T-cell (primary cell): ENCODE results near the gene ZNF792. TPM values are rescaled to one million over a fixed set of nuclear protein-coding genes. Genes with fewer than 3 reads are reported as not detected.

Experiments used
- ATAC-seq, 4 experiments: fragments of 200-7000 bp in 3 of 4; fragments of 150-1000 bp in 1 of 4; cut with Tn5 transposase; replicated peaks in 1 of 4; 1 replicate in 3 of 4; 2 replicates in 1 of 4; pipeline ENCODE4 v1.10.0; 2021; ENCODE audit warnings: moderate library complexity in 3 of 4, mild to moderate bottlenecking in 2 of 4, moderate number of reproducible peaks in 1 of 4
- CTCF ChIA-PET, 2 donors: fragments of 300-600 bp; sonication (Branson Sonifier 250); formaldehyde crosslinking; loops; one replicate each; lab custom pipeline; 2022; ENCODE audit warnings: antibody characterized with exemption in 2 of 2; lab: Charles Lee
- POLR2A ChIA-PET, 2 donors: fragments of 300-600 bp; sonication (Branson Sonifier 250); formaldehyde crosslinking; loops; one replicate each; lab custom pipeline; 2022; ENCODE audit warnings: antibody characterized with exemption in 2 of 2; lab: Charles Lee
- DNase-seq, 35 experiments: peaks; one replicate each; pipeline versions ENCODE4 v3.0.0 to v3.0.0-alpha.2; 2013 to 2023
- H3K27ac ChIP-seq: one replicate; pipeline ENCODE4 v1.5.1; 2013; ENCODE audit warnings: low read length
- H3K27me3 ChIP-seq, 2 experiments: replicated peaks in 1 of 2; 1 replicate in 1 of 2; 2 replicates in 1 of 2; pipeline versions ENCODE4 v1.6.1 to v1.7.0; 2013; ENCODE audit warnings: low read length in 1 of 2, mixed read lengths in 1 of 2; ENCODE audit not compliant: control insufficient read depth in 2 of 2, insufficient read depth in 2 of 2; ENCODE audit errors: extremely low read depth in 1 of 2
- H3K36me3 ChIP-seq, 2 donors: 1 replicate in 1 of 2; 2 replicates in 1 of 2; pipeline versions ENCODE4 v1.6.1 to v1.7.0; 2013; ENCODE audit warnings: low read length in 1 of 2; ENCODE audit not compliant: control insufficient read depth in 2 of 2, insufficient read depth in 1 of 2; ENCODE audit errors: extremely low read depth in 1 of 2
- H3K4me1 ChIP-seq, 2 experiments: 1 replicate in 1 of 2; 2 replicates in 1 of 2; pipeline versions ENCODE4 v1.6.1 to v1.7.0; 2013; ENCODE audit warnings: low read length in 2 of 2, mixed read lengths in 1 of 2; ENCODE audit not compliant: insufficient read depth in 2 of 2, control insufficient read depth in 1 of 2; ENCODE audit errors: extremely low read depth in 1 of 2
- H3K4me3 ChIP-seq, 2 donors: 1 replicate in 1 of 2; 2 replicates in 1 of 2; pipeline versions ENCODE4 v1.5.1 to v1.7.0; 2013; ENCODE audit warnings: mild to moderate bottlenecking in 2 of 2, low read length in 1 of 2, moderate library complexity in 1 of 2; ENCODE audit not compliant: control insufficient read depth in 1 of 2; ENCODE audit errors: extremely low read depth in 1 of 2
- H3K9me3 ChIP-seq: 2 replicates; pipeline ENCODE4 v1.7.0; 2013
- H3K27ac Mint-ChIP-seq, 2 donors: one replicate each; pipeline ENCODE4 v1.8.0; 2020 to 2021; ENCODE audit warnings: mild to moderate bottlenecking in 2 of 2, mixed read lengths in 2 of 2
- H3K27me3 Mint-ChIP-seq, 2 donors: one replicate each; pipeline ENCODE4 v1.8.0; 2021 to 2022; ENCODE audit warnings: mixed read lengths in 2 of 2
- H3K36me3 Mint-ChIP-seq: one replicate; pipeline ENCODE4 v1.8.0; 2021; ENCODE audit warnings: mixed read lengths
- H3K4me1 Mint-ChIP-seq, 3 donors: one replicate each; pipeline ENCODE4 v1.8.0; 2020 to 2022; ENCODE audit warnings: mixed read lengths in 3 of 3, mild to moderate bottlenecking in 1 of 3
- H3K4me3 Mint-ChIP-seq, 3 donors: one replicate each; pipeline ENCODE4 v1.8.0; 2020 to 2022; ENCODE audit warnings: mild to moderate bottlenecking in 3 of 3, mixed read lengths in 3 of 3, moderate library complexity in 3 of 3
- H3K9me3 Mint-ChIP-seq, 3 donors: one replicate each; pipeline ENCODE4 v1.8.0; 2020 to 2022; ENCODE audit warnings: mixed read lengths in 3 of 3
- WGBS: methylation state at CpG from one replicate; pipeline ENCODE4 v1.1.5; 2013; ENCODE audit warnings: missing lambda C conversion rate; ENCODE audit not compliant: insufficient coverage; 5-methylcytosine and 5-hydroxymethylcytosine counted together
- total RNA-seq, 35 experiments: library from RNA in 6 of 35; stranded (reverse) in 6 of 35; fragments of 120-200 nt in 1 of 35; gene quantifications; one replicate each; pipeline versions ENCODE4 v1.2.1 to v1.2.4 and lab custom pipeline; 2013 to 2026

Gene ZNF792
- total RNA-seq, 5 donors from 2014 or later (not counting 1 experiment from before 2014, with no cell fraction given), result 14.1 to 29.0 (median 26.8) TPM

- Histone ChIP-seq H3K27ac (no peak overlapping the region), H3K4me3 (no peak overlapping the region), H3K27me3 (no peaks in the 10 kb centered on the region), H3K36me3 (peaks cover 6 to 9% of the 10 kb centered on the region in 2 donors), H3K9me3 (peaks cover 23% of the 10 kb centered on the region), H3K4me1 (no peaks in the 10 kb centered on the region)
- Mint-ChIP-seq H3K27ac (no peak overlapping the region), H3K27me3 (no peaks in the 10 kb centered on the region), H3K4me1 (no peaks in the 10 kb centered on the region), H3K9me3 (peaks cover 23 to 70% (median 51%) of the 10 kb centered on the region in 3 donors), H3K36me3 (peaks cover 81% of the 10 kb centered on the region), H3K4me3 (no peak overlapping the region)
- DNase-seq (no peak), ATAC-seq (no peak)
- ChIA-PET CTCF (no interaction called here), POLR2A (interaction anchor here in 1 of 2 donors (0.7 kb wide), 1 partner anchor 1672 kb away, joined by 4 read pairs; no protein-coding TSS in a partner anchor)
Measured at GRCh38 chr19:34953092-34953491, 10.9 kb downstream of the ZNF792 start.

GRCh38 chr19:34943861-34944573 is 20.0 kb downstream of the ZNF792 start:
- H3K4me1 Mint-ChIP-seq, result no peaks in the 10 kb centered on the region
- Histone ChIP-seq H3K27ac (no peak overlapping the region), H3K27me3 (no peaks in the 10 kb centered on the region), H3K4me1 (no peaks in the 10 kb centered on the region), H3K36me3 (peaks cover 10 to 11% of the 10 kb centered on the region in 2 donors), H3K4me3 (no peak overlapping the region), H3K9me3 (peaks cover 16% of the 10 kb centered on the region)
- H3K4me3 Mint-ChIP-seq, result no peak overlapping the region
- DNase-seq (no peak), ATAC-seq (no peak)
- ChIA-PET CTCF (no interaction called here), POLR2A (no interaction called here)
- peaks cover 6 to 54% (median 41%) of the 10 kb centered on the region in 3 donors for H3K9me3 Mint-ChIP-seq
- WGBS, result 100% methylated on average over 9 of the region's 13 CpGs
- no peaks in the 10 kb centered on the region for H3K27me3 Mint-ChIP-seq
- H3K27ac Mint-ChIP-seq, result no peak overlapping the region
- peaks cover 55% of the 10 kb centered on the region for H3K36me3 Mint-ChIP-seq

- H3K36me3 Mint-ChIP-seq, result peaks cover 66% of the 10 kb centered on the region
- peaks cover 6 to 32% (median 28%) of the 10 kb centered on the region in 3 donors for H3K9me3 Mint-ChIP-seq
- 83% methylated on average over 5 of the region's 10 CpGs for WGBS
- no peak overlapping the region for H3K27ac ChIP-seq
- H3K4me3 Mint-ChIP-seq, result no peak overlapping the region
- no peak overlapping the region for H3K27ac Mint-ChIP-seq
- no peak overlapping the region for H3K4me3 ChIP-seq
- no peaks in the 10 kb centered on the region for H3K27me3 ChIP-seq
- H3K36me3 ChIP-seq, result peaks cover 10 to 29% of the 10 kb centered on the region in 2 donors
- CTCF ChIA-PET, result no interaction called here
- H3K27me3 Mint-ChIP-seq, result no peaks in the 10 kb centered on the region
- POLR2A ChIA-PET, result no interaction called here
- no peaks in the 10 kb centered on the region for H3K4me1 Mint-ChIP-seq
- DNase-seq (no peak), ATAC-seq (no peak)
- H3K9me3 ChIP-seq, result peaks cover 10% of the 10 kb centered on the region
- no peaks in the 10 kb centered on the region for H3K4me1 ChIP-seq
Measured at GRCh38 chr19:34938886-34939285, 25.1 kb downstream of the ZNF792 start.

- 98% methylated on average over 3 of the region's 4 CpGs for WGBS
- no peak overlapping the region for H3K4me3 Mint-ChIP-seq
- H3K36me3 Mint-ChIP-seq, result peaks cover 62% of the 10 kb centered on the region
- H3K4me3 ChIP-seq, result no peak overlapping the region
- H3K9me3 Mint-ChIP-seq, result peaks cover 6 to 11% (median 8%) of the 10 kb centered on the region in 3 donors
- no peak overlapping the region for H3K27ac Mint-ChIP-seq
- H3K4me1 ChIP-seq, result no peaks in the 10 kb centered on the region
- ATAC-seq, result no peak
- H3K36me3 ChIP-seq, result peaks cover 9 to 32% of the 10 kb centered on the region in 2 donors
- no peaks in the 10 kb centered on the region for H3K27me3 ChIP-seq
- no peaks in the 10 kb centered on the region for H3K4me1 Mint-ChIP-seq
- DNase-seq, result no peak
- no peaks in the 10 kb centered on the region for H3K27me3 Mint-ChIP-seq
- POLR2A ChIA-PET, result interaction anchor here in 1 of 2 donors (0.6 kb wide), 1 partner anchor 334 kb away, joined by 3 read pairs; no protein-coding TSS in a partner anchor
- no peak overlapping the region for H3K27ac ChIP-seq
- H3K9me3 ChIP-seq, result no peaks in the 10 kb centered on the region
- CTCF ChIA-PET, result no interaction called here
Measured at GRCh38 chr19:34936184-34936583, 27.8 kb downstream of the ZNF792 start.

- Mint-ChIP-seq H3K4me1 (peaks cover 5 to 19% (median 17%) of the 10 kb centered on the region in 3 donors), H3K4me3 (no peak overlapping the region), H3K27me3 (no peaks in the 10 kb centered on the region), H3K9me3 (peaks cover 4 to 6% (median 4%) of the 10 kb centered on the region in 3 donors), H3K27ac (no peak overlapping the region), H3K36me3 (peaks cover 55% of the 10 kb centered on the region)
- H3K4me1 ChIP-seq, result peaks cover 1 to 4% of the 10 kb centered on the region in 2 experiments
- no peak overlapping the region for H3K27ac ChIP-seq
- no peak for ATAC-seq
- POLR2A ChIA-PET, result no interaction called here
- no peaks in the 10 kb centered on the region for H3K27me3 ChIP-seq
- 95% methylated on average over 3 of the region's 6 CpGs for WGBS
- CTCF ChIA-PET, result no interaction called here
- H3K4me3 ChIP-seq, result no peak overlapping the region
- peaks cover 11 to 35% of the 10 kb centered on the region in 2 donors for H3K36me3 ChIP-seq
- H3K9me3 ChIP-seq, result no peaks in the 10 kb centered on the region
- no peak for DNase-seq
Measured at GRCh38 chr19:34932494-34932893, 31.5 kb downstream of the ZNF792 start.

- H3K4me1 ChIP-seq, result peaks cover 6 to 14% of the 10 kb centered on the region in 2 experiments
- Mint-ChIP-seq H3K4me1 (peaks cover 15 to 29% (median 25%) of the 10 kb centered on the region in 3 donors), H3K9me3 (no peaks in the 10 kb centered on the region), H3K27me3 (peaks cover 3 to 4% of the 10 kb centered on the region in 2 donors), H3K36me3 (peaks cover 19% of the 10 kb centered on the region), H3K27ac (peak within 1 kb of the TSS; percentile 76 to 82), H3K4me3 (peak within 1 kb of the TSS; percentile 90 to 95 (median 91))
- CTCF ChIA-PET, result no interaction called here
- POLR2A ChIA-PET, result no interaction called here
- WGBS, result under 1% methylated on average over 46 of the region's 53 CpGs
- no peaks in the 10 kb centered on the region for H3K9me3 ChIP-seq
- ATAC-seq (peak; percentile 98 to 100 (median 99)), DNase-seq (peak; percentile 58 to 86 (median 71))
- peak within 1 kb of the TSS; percentile 78 to 98 for H3K4me3 ChIP-seq
- H3K27me3 ChIP-seq, result peaks cover 0 to 2% of the 10 kb centered on the region in 2 experiments
- H3K36me3 ChIP-seq, result peaks cover 2 to 8% of the 10 kb centered on the region in 2 donors
- no peak within 1 kb of the TSS for H3K27ac ChIP-seq
Measured at GRCh38 chr19:34926685-34927375, 37.2 kb downstream of the ZNF792 start, which contains the start of gene ZNF30. Gene ZNF30 (plus strand): TSS chr19:34926903. CDS start chr19:34929948, 3,045 bp downstream.
